OCI-LY3 (cell line): ENCODE results near the gene ZNF423.

Experiments
- H2AFZ ChIP-seq: fragments of 200-600, 300-600 bp; shearing (Covaris generic); 2 replicates; pipeline ENCODE4 v1.6.0; 2014; ENCODE audit warnings: antibody characterized with exemption, low read depth, low read length
- H3K27ac ChIP-seq: fragments of 200-600, 300-600 bp; sonication (generic); 2 replicates; pipeline ENCODE4 v1.5.1; 2014; ENCODE audit warnings: mild to moderate bottlenecking, low read length, moderate library complexity, mixed read lengths
- H3K27me3 ChIP-seq: fragments of 200-600, 300-600 bp; sonication (generic); 2 replicates; pipeline ENCODE4 v1.6.1; 2014; ENCODE audit warnings: low read depth, low read length, mixed read lengths
- H3K36me3 ChIP-seq: fragments of 200-600, 300-600 bp; sonication (generic); replicated peaks from 2 replicates; pipeline ENCODE3; 2014; ENCODE audit warnings: low read depth, low read length, mixed read lengths
- H3K4me1 ChIP-seq: fragments of 300-600, 200-600 bp; sonication (generic); 2 replicates; pipeline ENCODE4 v1.6.1; 2014; ENCODE audit warnings: low read length, mixed read lengths
- H3K4me2 ChIP-seq: fragments of 200-600, 300-600 bp; sonication (generic); 2 replicates; pipeline ENCODE4 v1.6.1; 2014; ENCODE audit warnings: low read length, mixed read lengths
- H3K4me3 ChIP-seq: fragments of 300-600, 200-600 bp; sonication (generic); 2 replicates; pipeline ENCODE4 v1.5.1; 2014; ENCODE audit warnings: antibody characterized with exemption, mild to moderate bottlenecking, low read length, moderate library complexity
- H3K79me2 ChIP-seq: fragments of 300-600, 200-600 bp; shearing (Covaris generic); 2 replicates; pipeline ENCODE4 v1.6.1; 2014; ENCODE audit warnings: mild to moderate bottlenecking, low read length, mixed read lengths
- H3K9ac ChIP-seq: fragments of 300-600, 200-600 bp; shearing (Covaris generic); 2 replicates; pipeline ENCODE4 v1.6.0; 2014; ENCODE audit warnings: mild to moderate bottlenecking, low read length, moderate library complexity
- H3K9me3 ChIP-seq: fragments of 200-600, 300-600 bp; shearing (Covaris generic); 2 replicates; pipeline ENCODE4 v1.6.1; 2014; ENCODE audit warnings: low read length, mixed read lengths; ENCODE audit not compliant: insufficient read depth
- H4K20me1 ChIP-seq: fragments of 200-600, 300-600 bp; sonication (generic); 2 replicates; pipeline ENCODE4 v1.6.1; 2016; ENCODE audit warnings: low read length, mixed read lengths; ENCODE audit not compliant: insufficient read depth
- EZH2phosphoT487 ChIP-seq: fragments of 200-600 bp; shearing (Covaris generic); IDR thresholded peaks from 2 replicates; pipeline ENCODE4 v1.6.1; 2018; ENCODE audit warnings: antibody characterized with exemption, mixed run types, low read depth
- TF ChIP-seq, protein P1 (sequence below): fragments of 200-600, 300-600 bp; sonication (generic); IDR thresholded peaks from 2 replicates; pipeline ENCODE4 v1.5.1; 2014; ENCODE audit warnings: antibody characterized with exemption, low read length, low read depth

Gene ZNF423

GRCh38 chr16:49826515-49826914 lies 29.4 kb downstream of the ZNF423 start:
- no peak overlapping the region for H3K27ac ChIP-seq
- no peak overlapping the region for H2AFZ ChIP-seq
- H3K4me1 ChIP-seq = no peaks in the 10 kb centered on the region
- TF ChIP-seq EZH2phosphoT487 = no peak
- TF ChIP-seq, protein P1, sequence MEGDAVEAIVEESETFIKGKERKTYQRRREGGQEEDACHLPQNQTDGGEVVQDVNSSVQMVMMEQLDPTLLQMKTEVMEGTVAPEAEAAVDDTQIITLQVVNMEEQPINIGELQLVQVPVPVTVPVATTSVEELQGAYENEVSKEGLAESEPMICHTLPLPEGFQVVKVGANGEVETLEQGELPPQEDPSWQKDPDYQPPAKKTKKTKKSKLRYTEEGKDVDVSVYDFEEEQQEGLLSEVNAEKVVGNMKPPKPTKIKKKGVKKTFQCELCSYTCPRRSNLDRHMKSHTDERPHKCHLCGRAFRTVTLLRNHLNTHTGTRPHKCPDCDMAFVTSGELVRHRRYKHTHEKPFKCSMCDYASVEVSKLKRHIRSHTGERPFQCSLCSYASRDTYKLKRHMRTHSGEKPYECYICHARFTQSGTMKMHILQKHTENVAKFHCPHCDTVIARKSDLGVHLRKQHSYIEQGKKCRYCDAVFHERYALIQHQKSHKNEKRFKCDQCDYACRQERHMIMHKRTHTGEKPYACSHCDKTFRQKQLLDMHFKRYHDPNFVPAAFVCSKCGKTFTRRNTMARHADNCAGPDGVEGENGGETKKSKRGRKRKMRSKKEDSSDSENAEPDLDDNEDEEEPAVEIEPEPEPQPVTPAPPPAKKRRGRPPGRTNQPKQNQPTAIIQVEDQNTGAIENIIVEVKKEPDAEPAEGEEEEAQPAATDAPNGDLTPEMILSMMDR = no peak
- no peaks in the 10 kb centered on the region for H3K79me2 ChIP-seq
- no peak overlapping the region for H3K9ac ChIP-seq
- H3K4me3 ChIP-seq = no peak overlapping the region
- no peaks in the 10 kb centered on the region for H3K36me3 ChIP-seq
- no peaks in the 10 kb centered on the region for H3K9me3 ChIP-seq
- no peaks in the 10 kb centered on the region for H4K20me1 ChIP-seq
- H3K4me2 ChIP-seq = no peak overlapping the region
- peaks cover 43% of the 10 kb centered on the region for H3K27me3 ChIP-seq

- no peak overlapping the region for H2AFZ ChIP-seq
- no peaks in the 10 kb centered on the region for H3K36me3 ChIP-seq
- no peaks in the 10 kb centered on the region for H3K9me3 ChIP-seq
- H3K27me3 ChIP-seq = peaks cover 36% of the 10 kb centered on the region
- no peak overlapping the region for H3K27ac ChIP-seq
- no peak overlapping the region for H3K9ac ChIP-seq
- H3K79me2 ChIP-seq = no peaks in the 10 kb centered on the region
- no peak overlapping the region for H3K4me3 ChIP-seq
- H3K4me2 ChIP-seq = no peak overlapping the region
- no peaks in the 10 kb centered on the region for H4K20me1 ChIP-seq
- no peaks in the 10 kb centered on the region for H3K4me1 ChIP-seq
- no peak for TF ChIP-seq EZH2phosphoT487
- TF ChIP-seq, protein P1 = no peak
Observed at GRCh38 chr16:49825041-49825440, 30.9 kb downstream of the ZNF423 start.

DNA sequence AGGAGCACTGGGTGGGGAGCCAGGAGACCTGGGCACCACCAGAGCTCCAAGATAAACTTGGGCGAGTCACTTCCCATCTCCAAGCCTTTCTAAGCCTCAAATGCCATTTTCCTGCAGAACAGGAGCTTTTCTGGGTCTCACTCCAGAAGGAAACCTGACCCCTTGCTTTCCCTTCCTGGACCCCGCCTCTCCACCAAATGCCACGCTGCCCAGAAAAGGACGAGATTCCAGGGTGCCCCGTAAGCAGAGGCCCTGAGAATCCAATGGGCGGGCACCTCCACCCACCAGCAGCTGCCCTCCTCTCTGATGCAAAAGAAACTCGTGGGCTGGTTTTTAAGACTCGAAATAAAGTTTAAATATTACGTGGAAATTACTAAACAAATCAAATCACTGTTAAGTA lies 31.3 kb downstream of the ZNF423 start:
- Histone ChIP-seq H3K36me3 (no peaks in the 10 kb centered on the region), H3K27me3 (peaks cover 34% of the 10 kb centered on the region), H2AFZ (no peak overlapping the region), H3K27ac (no peak overlapping the region), H3K9me3 (no peaks in the 10 kb centered on the region), H3K4me3 (no peak overlapping the region), H3K79me2 (no peaks in the 10 kb centered on the region), H4K20me1 (no peaks in the 10 kb centered on the region), H3K4me1 (no peaks in the 10 kb centered on the region), H3K9ac (no peak overlapping the region), H3K4me2 (no peak overlapping the region)
- TF ChIP-seq, protein P1 = no peak
- TF ChIP-seq EZH2phosphoT487 = no peak

DNA sequence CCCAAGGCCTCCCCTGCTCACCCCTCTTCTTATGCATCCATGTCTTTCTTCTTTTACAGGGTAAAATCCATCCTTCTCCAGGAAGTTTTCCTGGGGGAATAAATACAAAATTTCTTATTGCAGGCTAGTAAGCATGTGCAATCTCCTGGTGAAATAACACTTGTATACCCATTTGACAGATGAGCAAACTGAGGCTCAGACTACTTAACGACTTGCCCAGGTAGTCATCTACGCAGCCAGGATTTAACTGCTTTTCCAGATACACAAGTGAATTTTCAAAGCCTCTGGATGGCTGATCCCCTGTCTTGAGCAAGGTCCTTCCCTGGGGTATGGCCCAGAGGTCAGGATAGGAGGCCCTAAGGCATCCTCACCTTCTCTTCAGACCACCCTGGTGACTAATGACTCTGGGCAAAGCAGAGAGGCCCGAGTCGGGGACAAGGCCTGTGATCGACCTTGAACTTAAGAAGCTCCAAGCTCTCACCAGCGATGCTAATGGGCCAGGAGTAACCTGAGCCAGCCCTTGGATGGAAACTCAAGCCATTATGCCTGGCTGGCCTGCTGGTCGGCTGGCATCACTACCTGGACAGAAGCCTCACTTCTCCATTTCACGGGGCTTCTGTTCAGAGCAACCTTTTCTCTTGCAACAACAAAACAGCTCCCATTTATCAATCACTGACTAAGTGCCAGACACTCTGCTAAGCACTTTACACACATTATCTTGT lies 33.1 kb downstream of the ZNF423 start:
- H4K20me1 ChIP-seq = no peaks in the 10 kb centered on the region
- H3K79me2 ChIP-seq = no peaks in the 10 kb centered on the region
- H3K4me1 ChIP-seq = no peaks in the 10 kb centered on the region
- no peak overlapping the region for H3K27ac ChIP-seq
- no peak overlapping the region for H3K9ac ChIP-seq
- H3K4me3 ChIP-seq = no peak overlapping the region
- no peak overlapping the region for H3K4me2 ChIP-seq
- H3K36me3 ChIP-seq = no peaks in the 10 kb centered on the region
- no peak overlapping the region for H2AFZ ChIP-seq
- TF ChIP-seq, protein P1 = no peak
- TF ChIP-seq EZH2phosphoT487 = no peak
- no peaks in the 10 kb centered on the region for H3K9me3 ChIP-seq
- H3K27me3 ChIP-seq = peaks cover 20% of the 10 kb centered on the region
